Measurements from ENCODE around the gene COX6B2.

DNA sequence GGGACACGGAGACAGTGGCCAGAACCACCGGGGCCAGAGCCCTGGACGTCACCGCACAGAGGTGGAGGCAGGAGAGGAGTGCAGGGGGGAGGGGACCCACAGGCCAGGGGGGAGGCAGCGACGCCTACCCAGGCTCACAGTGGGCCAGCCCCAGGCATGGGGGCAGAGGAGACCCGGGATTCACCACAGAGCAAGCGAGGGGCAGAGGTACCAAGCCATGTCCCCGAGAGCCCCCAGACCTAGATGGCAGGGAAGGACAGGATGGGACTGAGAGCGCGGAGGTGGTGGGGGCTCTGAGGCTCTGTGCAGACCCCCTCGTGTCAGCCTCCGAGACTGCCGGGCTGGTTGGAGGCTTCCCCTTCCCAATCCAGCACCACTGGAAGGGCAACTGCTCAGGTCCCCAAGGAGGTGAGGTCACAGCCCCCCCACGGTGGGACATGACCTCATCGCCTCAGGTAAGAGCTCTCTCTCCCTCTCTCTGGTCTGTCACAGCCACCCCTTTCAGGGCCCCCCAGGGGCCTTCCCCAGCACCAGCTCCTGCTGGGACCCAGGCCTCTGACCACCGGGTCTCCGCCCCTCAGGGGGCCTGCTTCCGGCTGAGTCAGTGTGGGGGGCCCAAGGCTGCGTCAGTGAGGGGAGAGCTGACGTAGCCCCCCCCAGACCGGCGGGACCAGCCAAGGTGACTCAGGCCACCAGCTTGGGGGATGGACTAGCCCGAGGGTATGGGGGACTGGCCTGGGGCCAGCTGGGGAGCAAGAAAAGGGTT is 18.0 kb upstream of the COX6B2 start:
- TF ChIP-seq, protein P1, sequence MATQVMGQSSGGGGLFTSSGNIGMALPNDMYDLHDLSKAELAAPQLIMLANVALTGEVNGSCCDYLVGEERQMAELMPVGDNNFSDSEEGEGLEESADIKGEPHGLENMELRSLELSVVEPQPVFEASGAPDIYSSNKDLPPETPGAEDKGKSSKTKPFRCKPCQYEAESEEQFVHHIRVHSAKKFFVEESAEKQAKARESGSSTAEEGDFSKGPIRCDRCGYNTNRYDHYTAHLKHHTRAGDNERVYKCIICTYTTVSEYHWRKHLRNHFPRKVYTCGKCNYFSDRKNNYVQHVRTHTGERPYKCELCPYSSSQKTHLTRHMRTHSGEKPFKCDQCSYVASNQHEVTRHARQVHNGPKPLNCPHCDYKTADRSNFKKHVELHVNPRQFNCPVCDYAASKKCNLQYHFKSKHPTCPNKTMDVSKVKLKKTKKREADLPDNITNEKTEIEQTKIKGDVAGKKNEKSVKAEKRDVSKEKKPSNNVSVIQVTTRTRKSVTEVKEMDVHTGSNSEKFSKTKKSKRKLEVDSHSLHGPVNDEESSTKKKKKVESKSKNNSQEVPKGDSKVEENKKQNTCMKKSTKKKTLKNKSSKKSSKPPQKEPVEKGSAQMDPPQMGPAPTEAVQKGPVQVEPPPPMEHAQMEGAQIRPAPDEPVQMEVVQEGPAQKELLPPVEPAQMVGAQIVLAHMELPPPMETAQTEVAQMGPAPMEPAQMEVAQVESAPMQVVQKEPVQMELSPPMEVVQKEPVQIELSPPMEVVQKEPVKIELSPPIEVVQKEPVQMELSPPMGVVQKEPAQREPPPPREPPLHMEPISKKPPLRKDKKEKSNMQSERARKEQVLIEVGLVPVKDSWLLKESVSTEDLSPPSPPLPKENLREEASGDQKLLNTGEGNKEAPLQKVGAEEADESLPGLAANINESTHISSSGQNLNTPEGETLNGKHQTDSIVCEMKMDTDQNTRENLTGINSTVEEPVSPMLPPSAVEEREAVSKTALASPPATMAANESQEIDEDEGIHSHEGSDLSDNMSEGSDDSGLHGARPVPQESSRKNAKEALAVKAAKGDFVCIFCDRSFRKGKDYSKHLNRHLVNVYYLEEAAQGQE (IDR thresholded peaks at IDR 0.05): no peak
- TF ChIP-seq EP300 (IDR thresholded peaks at IDR 0.05) (peak; percentile 98 to 99), POLR2A (IDR thresholded peaks at IDR 0.05; ENCODE audit: low read length) (no peak)
- TF ChIP-seq, protein P2, sequence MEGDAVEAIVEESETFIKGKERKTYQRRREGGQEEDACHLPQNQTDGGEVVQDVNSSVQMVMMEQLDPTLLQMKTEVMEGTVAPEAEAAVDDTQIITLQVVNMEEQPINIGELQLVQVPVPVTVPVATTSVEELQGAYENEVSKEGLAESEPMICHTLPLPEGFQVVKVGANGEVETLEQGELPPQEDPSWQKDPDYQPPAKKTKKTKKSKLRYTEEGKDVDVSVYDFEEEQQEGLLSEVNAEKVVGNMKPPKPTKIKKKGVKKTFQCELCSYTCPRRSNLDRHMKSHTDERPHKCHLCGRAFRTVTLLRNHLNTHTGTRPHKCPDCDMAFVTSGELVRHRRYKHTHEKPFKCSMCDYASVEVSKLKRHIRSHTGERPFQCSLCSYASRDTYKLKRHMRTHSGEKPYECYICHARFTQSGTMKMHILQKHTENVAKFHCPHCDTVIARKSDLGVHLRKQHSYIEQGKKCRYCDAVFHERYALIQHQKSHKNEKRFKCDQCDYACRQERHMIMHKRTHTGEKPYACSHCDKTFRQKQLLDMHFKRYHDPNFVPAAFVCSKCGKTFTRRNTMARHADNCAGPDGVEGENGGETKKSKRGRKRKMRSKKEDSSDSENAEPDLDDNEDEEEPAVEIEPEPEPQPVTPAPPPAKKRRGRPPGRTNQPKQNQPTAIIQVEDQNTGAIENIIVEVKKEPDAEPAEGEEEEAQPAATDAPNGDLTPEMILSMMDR (IDR thresholded peaks at IDR 0.05): no peak
